Measurements from ENCODE around the gene MORN1.

- TF ChIP-seq POLR2AphosphoS5 (IDR thresholded peaks at IDR 0.05; ENCODE audit: low read depth, low read length) (no peak), POLR2A (IDR thresholded peaks at IDR 0.05; ENCODE audit: low read depth, low read length) (no peak)
These were observed 60.7 kb downstream of the MORN1 start for GRCh38 chr1:2330519-2331199.

All from GM12892 (cell line).